GOT3 (cell line): Measurements from ENCODE around the gene UQCRQ.
"Not testable (repeated sequence)": the region's sequence is repeated elsewhere in the genome, so short reads cannot be mapped to it uniquely, and the experiment has no call there.

ENCODE experiments used
- DNase-seq: peaks from one replicate; lab custom pipeline; 2025; ENCODE audit warnings: mixed read lengths; lab: John Stamatoyannopoulos, UW

The UQCRQ gene

GRCh38 chr5:132834057-132834456 is 32.4 kb upstream of the UQCRQ start:
- no peak for DNase-seq

GRCh38 chr5:132836852-132837251 is 29.6 kb upstream of the UQCRQ start:
- no peak for DNase-seq

GRCh38 chr5:132837868-132838267 is 28.6 kb upstream of the UQCRQ start:
- DNase-seq = no peak

DNA sequence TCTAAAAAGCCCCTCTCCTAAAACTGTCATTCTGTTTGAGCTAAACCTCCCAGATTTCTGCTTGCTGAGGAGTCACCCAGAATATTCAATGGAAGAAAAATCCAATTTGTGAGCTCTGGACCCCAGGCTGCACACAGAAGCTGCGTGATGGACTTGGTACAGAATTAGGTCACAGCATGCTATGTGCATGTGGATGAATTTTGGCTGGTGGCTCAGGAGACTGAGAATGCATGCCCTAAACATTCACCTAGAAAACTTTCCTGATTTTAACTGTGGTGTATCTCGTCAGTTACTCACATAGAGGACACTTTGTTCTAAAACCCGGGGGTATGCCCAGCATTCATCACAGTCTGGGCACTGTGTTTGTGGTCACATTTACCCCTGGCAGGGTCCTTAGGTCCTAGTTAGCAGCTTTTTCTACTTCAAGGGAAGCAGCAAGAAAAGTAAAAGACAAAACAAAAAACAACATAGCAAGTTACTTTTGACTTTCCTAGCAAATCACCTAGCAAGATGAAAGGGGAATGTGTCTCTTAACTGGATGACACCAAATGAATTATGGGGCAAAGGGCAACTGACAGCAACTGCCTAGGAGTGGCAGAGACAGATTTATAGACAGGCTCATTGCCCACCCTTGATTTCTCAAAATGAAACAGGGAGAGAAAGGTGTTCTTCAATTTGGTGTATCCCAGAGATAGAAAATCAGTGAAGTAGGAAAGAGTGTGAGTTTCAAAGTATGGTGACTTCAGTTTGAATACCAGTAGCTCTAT is 27.7 kb upstream of the UQCRQ start:
- DNase-seq = no peak

GRCh38 chr5:132839426-132840301 is 26.8 kb upstream of the UQCRQ start:
- DNase-seq = no peak

- DNase-seq = no peak
Measured at GRCh38 chr5:132840313-132840712, 26.1 kb upstream of the UQCRQ start.

DNA sequence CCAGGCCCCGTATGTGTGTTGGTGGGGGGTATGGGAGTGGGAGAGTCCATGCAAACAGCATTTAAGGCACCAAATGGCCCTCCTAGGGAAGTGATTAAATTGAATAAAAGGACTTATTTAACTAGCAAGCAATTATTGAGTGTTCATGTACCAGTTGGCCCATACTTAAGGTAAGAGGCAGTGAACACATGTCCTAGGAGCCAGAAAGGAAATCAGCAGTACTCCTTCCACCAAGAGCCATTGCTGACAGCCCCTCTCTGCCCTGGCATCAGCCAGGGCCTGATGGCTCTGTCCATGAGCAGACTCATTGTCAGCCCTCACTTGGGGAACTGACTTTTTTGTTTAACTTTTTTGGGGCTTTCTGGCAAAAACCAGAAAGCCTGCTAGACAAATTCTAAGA is 25.5 kb upstream of the UQCRQ start:
- DNase-seq = no peak

GRCh38 chr5:132841305-132841704 is 25.1 kb upstream of the UQCRQ start:
- DNase-seq = no peak

DNA sequence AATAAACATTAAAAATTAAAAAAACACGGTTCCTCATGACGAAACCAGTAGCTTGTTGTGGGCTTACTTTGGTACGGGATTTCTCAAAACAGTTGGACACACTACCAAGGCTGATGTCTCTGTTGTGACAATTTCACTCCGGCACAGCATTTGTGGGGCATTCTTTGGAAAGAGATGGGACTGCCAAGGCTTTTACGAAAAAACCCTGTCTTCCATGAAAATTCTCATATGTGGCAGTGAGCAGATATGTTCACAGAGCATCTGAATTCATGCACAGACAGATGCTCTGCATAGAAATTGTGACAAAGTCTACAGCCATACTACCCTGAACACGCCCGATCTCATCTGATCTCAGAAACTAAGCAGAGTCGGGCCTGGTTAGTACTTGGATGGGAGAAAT is 18.2 kb upstream of the UQCRQ start:
- DNase-seq = no peak

DNA sequence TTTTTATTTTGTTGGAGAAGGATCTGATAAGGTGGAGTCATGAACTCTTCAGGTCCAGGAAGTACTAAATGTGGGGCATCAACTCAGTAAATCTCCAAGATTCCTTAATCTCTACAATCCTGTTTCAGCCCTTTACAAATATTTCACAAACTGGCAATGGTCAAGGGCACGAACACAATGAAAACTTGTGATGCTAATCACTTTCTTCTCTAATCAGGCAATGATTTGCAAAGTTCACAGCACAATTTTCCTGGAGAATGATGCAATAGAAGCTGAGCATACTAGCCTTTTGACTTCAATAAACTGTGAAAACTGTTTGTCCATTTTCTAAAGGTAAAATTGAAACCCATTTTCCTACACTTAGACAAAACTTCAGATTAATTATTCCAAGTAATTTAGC is 17.1 kb upstream of the UQCRQ start:
- no peak for DNase-seq

DNA sequence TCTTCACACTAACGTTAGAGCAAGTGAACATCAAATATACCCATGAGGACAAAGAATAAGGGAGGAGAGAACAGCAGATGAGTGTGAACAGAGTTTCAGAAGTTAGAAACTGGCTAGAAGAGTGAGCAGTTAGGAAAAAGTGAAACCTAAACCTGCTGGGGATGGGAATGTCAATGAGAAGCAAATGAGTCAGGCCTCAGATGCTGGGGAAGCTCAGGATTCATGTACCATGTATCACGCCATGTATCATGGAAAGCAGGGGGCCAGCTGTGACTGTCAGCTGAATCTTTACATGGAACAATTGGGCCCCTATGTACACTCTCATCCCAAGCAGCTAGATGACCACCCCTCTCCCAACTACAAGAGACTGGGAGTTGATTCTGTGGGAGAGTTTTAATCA is 16.4 kb upstream of the UQCRQ start:
- DNase-seq = no peak

- no peak for DNase-seq
Measured at GRCh38 chr5:132853323-132853722, 13.1 kb upstream of the UQCRQ start.

GRCh38 chr5:132853790-132854189 is 12.7 kb upstream of the UQCRQ start:
- DNase-seq = no peak

DNA sequence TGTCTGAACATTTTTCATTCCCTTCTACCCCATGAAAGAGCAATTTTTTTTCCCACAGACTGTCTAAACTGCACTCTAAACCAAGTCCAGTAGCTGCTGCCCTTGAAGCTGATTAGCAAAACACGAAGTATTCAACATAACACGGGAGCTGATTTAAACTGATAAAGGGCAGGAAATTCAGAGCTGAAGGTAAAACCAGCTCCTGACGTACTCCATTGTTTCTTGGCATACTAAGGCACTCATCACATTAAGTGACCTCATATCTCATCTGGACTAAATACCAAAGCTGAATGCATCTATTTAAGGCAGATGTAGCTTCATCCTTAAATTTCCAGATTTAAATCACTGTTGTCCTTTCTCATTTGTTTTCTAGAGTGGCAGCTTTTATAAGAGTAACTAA is 12.1 kb upstream of the UQCRQ start:
- no peak for DNase-seq

GRCh38 chr5:132854992-132855391 is 11.4 kb upstream of the UQCRQ start:
- not testable (repeated sequence) for DNase-seq

DNA sequence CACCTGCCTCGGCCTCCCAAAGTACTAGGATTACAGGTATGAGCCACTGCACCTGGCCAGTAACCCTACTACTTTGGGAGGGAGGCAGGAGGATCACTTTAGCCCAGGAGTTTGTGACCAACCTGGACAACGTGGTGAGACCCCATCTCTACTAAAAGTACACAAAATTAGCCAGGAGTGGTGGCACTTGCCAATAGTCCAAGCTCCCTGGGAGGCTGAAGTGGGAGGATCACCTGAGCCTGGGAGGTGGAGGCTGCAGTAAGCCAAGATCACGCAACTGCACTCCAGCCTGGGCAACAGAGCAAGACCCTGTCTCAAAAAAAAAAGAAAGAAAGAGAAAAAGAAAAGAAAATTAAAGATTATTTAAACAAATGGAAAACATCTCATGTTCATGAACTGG is 10.4 kb upstream of the UQCRQ start:
- DNase-seq = no peak

DNA sequence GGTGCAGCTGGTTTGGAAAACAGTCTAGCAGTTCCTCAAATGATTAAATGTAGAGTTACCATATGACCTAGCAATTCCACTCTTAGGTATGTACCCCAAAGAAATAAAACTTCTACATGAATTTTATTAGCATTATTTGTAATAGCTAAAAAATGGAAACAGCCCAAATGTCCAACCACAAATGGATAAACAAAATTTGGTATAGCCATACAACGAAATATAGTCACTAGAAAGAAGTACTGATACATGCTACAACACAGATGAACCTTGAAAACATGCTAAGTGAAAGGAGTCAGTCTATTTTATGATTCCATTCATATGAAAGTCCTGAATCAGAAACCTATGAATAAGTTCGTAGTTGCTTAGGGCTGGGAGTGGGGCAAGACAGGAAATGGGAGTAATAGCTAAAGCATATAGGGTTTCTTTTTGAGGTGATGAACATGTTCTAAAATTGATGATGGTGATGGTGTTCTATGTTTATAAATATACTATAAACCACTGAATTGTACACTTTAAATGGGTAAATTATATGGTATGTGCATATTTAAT is 6.5 kb upstream of the UQCRQ start:
- no peak for DNase-seq

- DNase-seq = no peak
Measured at GRCh38 chr5:132860742-132861141, 5.7 kb upstream of the UQCRQ start.

- DNase-seq = no peak
Measured at GRCh38 chr5:132865668-132866341, 637 bp upstream of the UQCRQ start.

- DNase-seq = no peak
Measured at GRCh38 chr5:132867046-132867451, 607 bp downstream of the UQCRQ start.

GRCh38 chr5:132868754-132869153 is 2.3 kb downstream of the UQCRQ start:
- no peak for DNase-seq

DNA sequence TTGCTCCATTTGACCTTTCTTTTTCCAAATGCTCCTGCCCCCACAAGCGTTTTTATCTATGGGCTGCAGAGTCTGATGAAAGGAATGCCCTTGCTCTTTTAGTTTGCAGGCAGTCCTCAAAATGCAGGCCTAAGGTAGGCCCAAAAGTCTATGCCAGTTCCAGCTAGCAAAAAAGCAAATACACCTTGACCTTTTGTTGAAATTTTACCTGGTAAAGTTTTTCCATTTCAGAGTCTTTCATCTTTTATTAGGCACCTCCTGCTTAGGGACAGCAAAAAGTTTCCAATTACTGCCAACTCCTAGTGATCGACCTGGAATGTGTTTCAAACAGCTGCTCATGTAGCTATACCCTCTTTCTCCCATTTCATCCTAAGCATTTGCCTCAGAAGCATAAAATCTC is 4.4 kb downstream of the UQCRQ start:
- no peak for DNase-seq
